AG10803 (cell line): ENCODE results near the gene FUT9.

Source experiments
- DNase-seq: peaks from one replicate; pipeline ENCODE4 v3.0.0; 2010; ENCODE audit warnings: low read depth
- H3K4me3 ChIP-seq: 2 replicates; pipeline ENCODE4 v1.5.1; 2011; ENCODE audit warnings: mild to moderate bottlenecking, low read length, control low read depth
- CTCF ChIP-seq: conservative IDR thresholded peaks from 2 replicates; pipeline ENCODE4 v1.5.1; 2011; ENCODE audit warnings: mild to moderate bottlenecking, low read length, control low read depth, inconsistent platforms

The FUT9 gene

GRCh38 chr6:96089173-96089572 lies 73.4 kb downstream of the FUT9 start:
- DNase-seq = no peak
- TF ChIP-seq CTCF = no peak
- no peak overlapping the region for H3K4me3 ChIP-seq

GRCh38 chr6:96094077-96094476 lies 78.3 kb downstream of the FUT9 start:
- DNase-seq = no peak
- H3K4me3 ChIP-seq = no peak overlapping the region
- no peak for TF ChIP-seq CTCF

GRCh38 chr6:96099069-96099468 lies 83.3 kb downstream of the FUT9 start:
- no peak for DNase-seq
- H3K4me3 ChIP-seq = no peak overlapping the region

GRCh38 chr6:96101564-96101963 lies 85.8 kb downstream of the FUT9 start:
- no peak for DNase-seq
- TF ChIP-seq CTCF = no peak
- H3K4me3 ChIP-seq = no peak overlapping the region

More at GRCh38 chr6:96099069-96099468, 83.3 kb downstream of the FUT9 start:
- TF ChIP-seq CTCF = no peak

GRCh38 chr6:96104910-96105309 lies 89.1 kb downstream of the FUT9 start:
- no peak for TF ChIP-seq CTCF
- no peak overlapping the region for H3K4me3 ChIP-seq
- DNase-seq = no peak

- DNase-seq = no peak
- TF ChIP-seq CTCF = no peak
- H3K4me3 ChIP-seq = no peak overlapping the region
Measured at GRCh38 chr6:96110878-96111277, 95.1 kb downstream of the FUT9 start.

GRCh38 chr6:96116674-96117073 lies 100.9 kb downstream of the FUT9 start:
- DNase-seq = no peak
- no peak overlapping the region for H3K4me3 ChIP-seq
- TF ChIP-seq CTCF = no peak
